NT2/D1 (cell line): ENCODE measurements around the gene CA12.

Experiments used
- SUZ12 ChIP-seq: IDR thresholded peaks from 2 replicates; pipeline ENCODE4 v1.6.1; 2011; ENCODE audit not compliant: insufficient read length, insufficient read depth; ENCODE audit errors: extremely low read depth
- YY1 ChIP-seq: IDR thresholded peaks from 2 replicates; pipeline ENCODE4 v1.6.1; 2011; ENCODE audit not compliant: insufficient read length, insufficient read depth

GRCh38 chr15:63308491-63308890 is 73.2 kb downstream of the CA12 start:
- TF ChIP-seq SUZ12: no peak
- no peak for TF ChIP-seq YY1
